CD14-positive monocyte (primary cell): Measurements from ENCODE around the gene INTS2. TPM values are rescaled to one million over a fixed set of nuclear protein-coding genes. Genes with fewer than 3 reads are reported as not detected.
"Not testable (repeated sequence)": the region's sequence is repeated elsewhere in the genome, so short reads cannot be mapped to it uniquely, and the experiment has no call there.

Experiments used
- DNase-seq, 3 donors: peaks; one replicate each; pipeline ENCODE4 v3.0.0-alpha.2; 2011 to 2022
- H2AFZ ChIP-seq: 2 replicates; pipeline ENCODE4 v1.6.0; 2012; ENCODE audit warnings: mild to moderate bottlenecking, low read depth, low read length, inconsistent platforms; ENCODE audit not compliant: insufficient read depth, poor library complexity, severe bottlenecking
- H3K27ac ChIP-seq, 2 donors: 1 replicate in 1 of 2; 2 replicates in 1 of 2; pipeline ENCODE4 v1.5.1; 2012 to 2013; ENCODE audit warnings: low read length in 2 of 2, control low read depth in 1 of 2, inconsistent platforms in 1 of 2, low read depth in 1 of 2, mild to moderate bottlenecking in 1 of 2
- H3K27me3 ChIP-seq, 2 donors: one replicate each; pipeline versions ENCODE4 v1.6.0 to v1.6.1; 2011 to 2013; ENCODE audit warnings: low read length in 2 of 2; ENCODE audit not compliant: control insufficient read depth in 2 of 2, insufficient read depth in 2 of 2
- H3K36me3 ChIP-seq, 2 donors: replicated peaks in 1 of 2; 1 replicate in 1 of 2; 2 replicates in 1 of 2; pipeline versions ENCODE4 v1.5.1 to v1.6.1; 2012 to 2013; ENCODE audit warnings: low read length in 2 of 2, control low read depth in 1 of 2, inconsistent platforms in 1 of 2, mild to moderate bottlenecking in 1 of 2; ENCODE audit not compliant: insufficient read depth in 2 of 2, control insufficient read depth in 1 of 2
- H3K4me1 ChIP-seq, 2 donors: 1 replicate in 1 of 2; 2 replicates in 1 of 2; pipeline versions ENCODE4 v1.5.1 to v1.6.1; 2012 to 2013; ENCODE audit warnings: low read length in 2 of 2, control low read depth in 1 of 2, inconsistent platforms in 1 of 2, mild to moderate bottlenecking in 1 of 2, moderate library complexity in 1 of 2; ENCODE audit not compliant: insufficient read depth in 2 of 2, control insufficient read depth in 1 of 2
- H3K4me2 ChIP-seq: replicated peaks from 2 replicates; pipeline ENCODE3; 2012; ENCODE audit warnings: low read length, moderate library complexity, mild to moderate bottlenecking; ENCODE audit not compliant: poor library complexity, severe bottlenecking; ENCODE audit errors: extremely low read depth
- H3K4me3 ChIP-seq, 3 experiments: fragments of 200-600 bp in 1 of 3; sonication (generic) in 1 of 3; replicated peaks in 1 of 3; 1 replicate in 2 of 3; 2 replicates in 1 of 3; pipeline ENCODE4 v1.5.1; 2011 to 2013; ENCODE audit warnings: low read length in 3 of 3, mild to moderate bottlenecking in 3 of 3, control low read depth in 2 of 3, low read depth in 2 of 3, inconsistent platforms in 1 of 3, moderate library complexity in 1 of 3
- H3K79me2 ChIP-seq: 2 replicates; pipeline ENCODE4 v1.6.0; 2012; ENCODE audit warnings: mild to moderate bottlenecking, control low read depth, inconsistent platforms, low read length, moderate library complexity; ENCODE audit not compliant: insufficient read depth
- H3K9ac ChIP-seq: 2 replicates; pipeline ENCODE4 v1.6.0; 2017; ENCODE audit warnings: low read length, mild to moderate bottlenecking; ENCODE audit not compliant: insufficient read depth, poor library complexity, severe bottlenecking
- H3K9me3 ChIP-seq, 2 donors: replicated peaks in 1 of 2; 1 replicate in 1 of 2; 2 replicates in 1 of 2; pipeline versions ENCODE4 v1.5.1 to v1.6.1; 2012 to 2013; ENCODE audit warnings: low read length in 2 of 2, control low read depth in 1 of 2; ENCODE audit not compliant: control insufficient read depth in 1 of 2, insufficient read depth in 1 of 2
- H4K20me1 ChIP-seq: 2 replicates; pipeline ENCODE4 v1.6.0; 2012; ENCODE audit warnings: mild to moderate bottlenecking, low read length, control low read depth, moderate library complexity; ENCODE audit not compliant: insufficient read depth
- H3K27ac Mint-ChIP-seq, 7 donors: one replicate each; pipeline ENCODE4 v1.8.0; 2020; ENCODE audit warnings: mild to moderate bottlenecking in 7 of 7, mixed read lengths in 7 of 7, moderate library complexity in 6 of 7, inconsistent platforms in 2 of 7
- H3K27me3 Mint-ChIP-seq, 3 donors: one replicate each; pipeline ENCODE4 v1.8.0; 2021 to 2022; ENCODE audit warnings: low read depth in 3 of 3, mild to moderate bottlenecking in 3 of 3, mixed read lengths in 3 of 3, moderate library complexity in 3 of 3, inconsistent platforms in 1 of 3
- H3K36me3 Mint-ChIP-seq, 2 donors: one replicate each; pipeline ENCODE4 v1.8.0; 2020; ENCODE audit warnings: mixed read lengths in 2 of 2, inconsistent platforms in 1 of 2, mild to moderate bottlenecking in 1 of 2
- H3K4me1 Mint-ChIP-seq: one replicate; pipeline ENCODE4 v1.8.0; 2020; ENCODE audit warnings: mild to moderate bottlenecking, mixed read lengths
- H3K4me3 Mint-ChIP-seq, 2 donors: one replicate each; pipeline ENCODE4 v1.8.0; 2020; ENCODE audit warnings: mild to moderate bottlenecking in 2 of 2, mixed read lengths in 2 of 2, moderate library complexity in 1 of 2
- H3K9me3 Mint-ChIP-seq, 7 donors: one replicate each; pipeline ENCODE4 v1.8.0; 2020 to 2022; ENCODE audit warnings: mixed read lengths in 7 of 7, mild to moderate bottlenecking in 6 of 7, moderate library complexity in 6 of 7, inconsistent platforms in 2 of 7
- CTCF ChIP-seq: fragments of 200-600 bp; IDR thresholded peaks from one replicate; pipeline ENCODE4 v1.8.0; 2022; ENCODE audit warnings: antibody characterized with exemption, mild to moderate bottlenecking
- WGBS: methylation state at CpG from one replicate; pipeline ENCODE4 v1.1.5; 2013; ENCODE audit warnings: missing lambda C conversion rate; ENCODE audit not compliant: insufficient coverage; 5-methylcytosine and 5-hydroxymethylcytosine counted together
- intact Hi-C, 2 donors: fragments of 100-400 bp; cut with micrococcal nuclease; formaldehyde crosslinking; loops; one replicate each; pipeline versions ENCODE4 v1.15.0 to v1.15.1; 2023
- polyA plus RNA-seq, 3 donors: library from polyadenylated mRNA; depleted of rRNA in 1 of 3; unstranded in 2 of 3; stranded (reverse) in 1 of 3; fragments of 300-500 nt in 2 of 3; fragments of >200 nt in 1 of 3; fragmentation: Illumina TruSeq in 2 of 3; gene quantifications; 1 replicate in 2 of 3; 2 replicates in 1 of 3; pipeline ENCODE4 v1.2.3, GENCODE V29; 2012 to 2021

INTS2 gene
- polyA plus RNA-seq, 3 donors, result 2.2 to 2.9 (median 2.6) TPM

- Histone ChIP-seq H3K4me1 (peaks cover 15 to 20% of the 10 kb centered on the region in 2 donors), H3K36me3 (peaks cover 12 to 21% of the 10 kb centered on the region in 2 donors), H3K79me2 (peaks cover 15% of the 10 kb centered on the region), H3K9ac (peak overlapping the region; percentile 85), H3K27me3 (no peaks in the 10 kb centered on the region), H4K20me1 (no peaks in the 10 kb centered on the region), H3K4me2 (peak overlapping the region; percentile 84), H3K27ac (peak overlapping the region in 1 of 2 donors; percentile 86), H3K9me3 (no peaks in the 10 kb centered on the region), H2AFZ (peak overlapping the region; percentile 97), H3K4me3 (peak overlapping the region; percentile 67 to 92 (median 81))
- Mint-ChIP-seq H3K4me1 (peaks cover 16% of the 10 kb centered on the region), H3K27me3 (peaks cover 0 to 5% (median 1%) of the 10 kb centered on the region in 3 donors), H3K27ac (peak overlapping the region in 6 of 7 donors; percentile 88 to 96 (median 90)), H3K4me3 (peak overlapping the region; percentile 90 to 95), H3K9me3 (peaks cover 0 to 2% (median 0%) of the 10 kb centered on the region in 7 donors), H3K36me3 (peaks cover 10 to 30% of the 10 kb centered on the region in 2 donors)
- intact Hi-C loops, result loop anchor here in 1 of 2 donors (10.0 kb wide), 1 partner anchor 1252 kb away; the partner anchor contains the start of gene BCAS3
- TF ChIP-seq CTCF, result no peak
- no CpG with 5 or more reads among the region's 4 CpGs for whole genome bisulfite sequencing
- no peak for DNase-seq
These were observed 965 bp downstream of the INTS2 start for GRCh38 chr17:61926826-61927207.

- H3K4me3 Mint-ChIP-seq, DNase-seq, intact Hi-C loops, H3K27ac ChIP-seq, H3K4me1 Mint-ChIP-seq, H3K79me2 ChIP-seq, H3K9ac ChIP-seq, H3K27ac Mint-ChIP-seq, H3K4me2 ChIP-seq, H3K4me1 ChIP-seq, H4K20me1 ChIP-seq, H2AFZ ChIP-seq, H3K9me3 ChIP-seq, H3K27me3 Mint-ChIP-seq, H3K27me3 ChIP-seq, H3K4me3 ChIP-seq, H3K9me3 Mint-ChIP-seq: not testable (repeated sequence)
- peaks cover 27 to 61% of the 10 kb centered on the region in 2 donors for H3K36me3 ChIP-seq
- peaks cover 57 to 77% of the 10 kb centered on the region in 2 donors for H3K36me3 Mint-ChIP-seq
- 100% methylated on average over 7 of the region's 15 CpGs for WGBS
These were observed 12.6 kb downstream of the INTS2 start for GRCh38 chr17:61915162-61915561.
